Astrocyte (in vitro differentiated cells and primary cell): ENCODE measurements around the gene HEATR5A. TPM values are rescaled to one million over a fixed set of nuclear protein-coding genes. Genes with fewer than 3 reads are reported as not detected.
A peak's percentile ranks its signal among the peaks of the same experiment; 100 is the strongest.

Source experiments
- DNase-seq: peaks from one replicate; pipeline ENCODE4 v3.0.0-alpha.2; 2010; ENCODE audit warnings: low read depth
- FAIRE-seq: peaks from 2 replicates; lab custom pipeline; 2011; peaks lifted over from hg19 to GRCh38; lab: Jason Lieb, UNC
- H2AFZ ChIP-seq: 2 replicates; pipeline ENCODE4 v1.6.0; 2012; ENCODE audit warnings: low read depth, low read length, inconsistent platforms
- H3K27ac ChIP-seq: 2 replicates; pipeline ENCODE4 v1.5.1; 2011; ENCODE audit warnings: low read depth, low read length, inconsistent platforms
- H3K27me3 ChIP-seq: 2 replicates; pipeline ENCODE4 v1.6.0; 2011; ENCODE audit warnings: low read length, inconsistent platforms; ENCODE audit not compliant: insufficient read depth
- H3K36me3 ChIP-seq: 2 replicates; pipeline ENCODE4 v1.5.1; 2011; ENCODE audit warnings: low read length, inconsistent platforms; ENCODE audit not compliant: insufficient read depth
- H3K4me1 ChIP-seq: 2 replicates; pipeline ENCODE4 v1.5.1; 2011; ENCODE audit warnings: low read length, inconsistent platforms; ENCODE audit not compliant: insufficient read depth
- H3K4me2 ChIP-seq: 2 replicates; pipeline ENCODE4 v1.6.0; 2012; ENCODE audit warnings: low read length, inconsistent platforms
- H3K4me3 ChIP-seq: 2 replicates; pipeline ENCODE4 v1.5.1; 2011; ENCODE audit warnings: low read depth, mild to moderate bottlenecking, low read length, inconsistent platforms; ENCODE audit not compliant: insufficient read depth
- H3K79me2 ChIP-seq: 2 replicates; pipeline ENCODE4 v1.6.0; 2012; ENCODE audit warnings: mild to moderate bottlenecking, low read length, inconsistent platforms; ENCODE audit not compliant: insufficient read depth
- H3K9ac ChIP-seq: 2 replicates; pipeline ENCODE4 v1.6.0; 2012; ENCODE audit warnings: mild to moderate bottlenecking, low read length, inconsistent platforms
- H3K9me3 ChIP-seq: 2 replicates; pipeline ENCODE4 v1.5.1; 2012; ENCODE audit warnings: low read depth, mild to moderate bottlenecking, low read length, inconsistent platforms; ENCODE audit not compliant: insufficient read depth
- H4K20me1 ChIP-seq: 2 replicates; pipeline ENCODE4 v1.6.0; 2012; ENCODE audit warnings: low read length, inconsistent platforms; ENCODE audit not compliant: insufficient read depth
- H3K27ac Mint-ChIP-seq: one replicate; pipeline ENCODE4 v1.8.0; 2021; ENCODE audit warnings: mild to moderate bottlenecking, mixed read lengths; ENCODE audit not compliant: unreplicated experiment
- H3K27me3 Mint-ChIP-seq: one replicate; pipeline ENCODE4 v1.8.0; 2021; ENCODE audit warnings: low read depth, mixed read lengths; ENCODE audit not compliant: unreplicated experiment
- H3K36me3 Mint-ChIP-seq: one replicate; pipeline ENCODE4 v1.8.0; 2021; ENCODE audit warnings: low read depth, mixed read lengths; ENCODE audit not compliant: unreplicated experiment
- H3K4me1 Mint-ChIP-seq: one replicate; pipeline ENCODE4 v1.8.0; 2021; ENCODE audit warnings: low read depth, mixed read lengths; ENCODE audit not compliant: unreplicated experiment
- H3K4me3 Mint-ChIP-seq: one replicate; pipeline ENCODE4 v1.8.0; 2021; ENCODE audit warnings: mild to moderate bottlenecking, moderate library complexity, mixed read lengths; ENCODE audit not compliant: unreplicated experiment
- H3K9me3 Mint-ChIP-seq: one replicate; pipeline ENCODE4 v1.8.0; 2021; ENCODE audit warnings: mild to moderate bottlenecking, mixed read lengths; ENCODE audit not compliant: unreplicated experiment
- CTCF ChIP-seq: IDR thresholded peaks from 2 replicates; pipeline ENCODE4 v1.5.1; 2011; ENCODE audit warnings: low read depth, mild to moderate bottlenecking, inconsistent platforms, low read length, moderate library complexity; ENCODE audit not compliant: insufficient read depth
- EZH2 ChIP-seq: IDR thresholded peaks from 2 replicates; pipeline ENCODE4 v1.6.1; 2012; ENCODE audit warnings: mild to moderate bottlenecking, low read length, inconsistent platforms; ENCODE audit not compliant: insufficient read depth
- total RNA-seq: library from RNA; stranded (reverse); gene quantifications from 2 replicates; pipeline ENCODE4 v1.2.1, GENCODE V29; 2021

The HEATR5A gene
- total RNA-seq, 1 donor from 2014 or later: 50.7 TPM

GRCh38 chr14:31292937-31293616 is 127.3 kb downstream of the HEATR5A start:
- Histone ChIP-seq H3K4me3 (no peak overlapping the region), H2AFZ (no peak overlapping the region), H3K79me2 (no peaks in the 10 kb centered on the region), H3K36me3 (no peaks in the 10 kb centered on the region), H3K27me3 (no peaks in the 10 kb centered on the region), H3K9me3 (no peaks in the 10 kb centered on the region), H4K20me1 (no peaks in the 10 kb centered on the region), H3K4me2 (peak overlapping the region; percentile 1), H3K9ac (no peak overlapping the region), H3K27ac (no peak overlapping the region), H3K4me1 (peaks cover 4% of the 10 kb centered on the region)
- Mint-ChIP-seq H3K36me3 (peaks cover 4% of the 10 kb centered on the region), H3K4me3 (no peak overlapping the region), H3K4me1 (peaks cover 5% of the 10 kb centered on the region), H3K9me3 (no peaks in the 10 kb centered on the region), H3K27me3 (no peaks in the 10 kb centered on the region), H3K27ac (no peak overlapping the region)
- FAIRE-seq: no peak
- DNase-seq: no peak
- TF ChIP-seq CTCF (no peak), EZH2 (no peak)

GRCh38 chr14:31291210-31291609 is 129.1 kb downstream of the HEATR5A start:
- Mint-ChIP-seq H3K27me3 (no peaks in the 10 kb centered on the region), H3K36me3 (peaks cover 4% of the 10 kb centered on the region), H3K4me3 (no peak overlapping the region), H3K9me3 (no peaks in the 10 kb centered on the region), H3K27ac (no peak overlapping the region), H3K4me1 (no peaks in the 10 kb centered on the region)
- Histone ChIP-seq H3K79me2 (no peaks in the 10 kb centered on the region), H3K27me3 (no peaks in the 10 kb centered on the region), H3K4me3 (no peak overlapping the region), H3K9ac (no peak overlapping the region), H3K4me2 (no peak overlapping the region), H3K27ac (no peak overlapping the region), H3K4me1 (peaks cover 4% of the 10 kb centered on the region), H2AFZ (no peak overlapping the region), H3K9me3 (peaks cover 2% of the 10 kb centered on the region), H3K36me3 (no peaks in the 10 kb centered on the region), H4K20me1 (no peaks in the 10 kb centered on the region)
- TF ChIP-seq EZH2 (no peak), CTCF (no peak)
- DNase-seq (peak; percentile 14), FAIRE-seq (no peak)

- Histone ChIP-seq H3K9ac (no peak overlapping the region), H2AFZ (no peak overlapping the region), H3K79me2 (no peaks in the 10 kb centered on the region), H3K27me3 (no peaks in the 10 kb centered on the region), H3K27ac (no peak overlapping the region), H3K4me3 (no peak overlapping the region), H3K9me3 (peaks cover 2% of the 10 kb centered on the region), H4K20me1 (no peaks in the 10 kb centered on the region), H3K4me1 (no peaks in the 10 kb centered on the region), H3K4me2 (no peak overlapping the region), H3K36me3 (no peaks in the 10 kb centered on the region)
- DNase-seq (no peak), FAIRE-seq (no peak)
- peaks cover 1% of the 10 kb centered on the region for H3K36me3 Mint-ChIP-seq
- TF ChIP-seq CTCF (no peak), EZH2 (no peak)
- no peak overlapping the region for H3K27ac Mint-ChIP-seq
- no peaks in the 10 kb centered on the region for H3K9me3 Mint-ChIP-seq
- H3K4me1 Mint-ChIP-seq: no peaks in the 10 kb centered on the region
- H3K4me3 Mint-ChIP-seq: no peak overlapping the region
- no peaks in the 10 kb centered on the region for H3K27me3 Mint-ChIP-seq
Measured at GRCh38 chr14:31287294-31287972, 132.9 kb downstream of the HEATR5A start.
